Activated naive CD4-positive, alpha-beta T cell treated with anti-CD3 and anti-CD28 coated beads, Interleukin-2, amount 50 U/mL, for 16 hours (primary cell): Measurements from ENCODE around the gene ANKRD50.

Experiments used
- DNase-seq: peaks from one replicate; pipeline ENCODE4 v3.0.0-alpha.2; 2020

The ANKRD50 gene

GRCh38 chr4:124635331-124635730 lies 77.2 kb downstream of the ANKRD50 start:
- no peak for DNase-seq

DNA sequence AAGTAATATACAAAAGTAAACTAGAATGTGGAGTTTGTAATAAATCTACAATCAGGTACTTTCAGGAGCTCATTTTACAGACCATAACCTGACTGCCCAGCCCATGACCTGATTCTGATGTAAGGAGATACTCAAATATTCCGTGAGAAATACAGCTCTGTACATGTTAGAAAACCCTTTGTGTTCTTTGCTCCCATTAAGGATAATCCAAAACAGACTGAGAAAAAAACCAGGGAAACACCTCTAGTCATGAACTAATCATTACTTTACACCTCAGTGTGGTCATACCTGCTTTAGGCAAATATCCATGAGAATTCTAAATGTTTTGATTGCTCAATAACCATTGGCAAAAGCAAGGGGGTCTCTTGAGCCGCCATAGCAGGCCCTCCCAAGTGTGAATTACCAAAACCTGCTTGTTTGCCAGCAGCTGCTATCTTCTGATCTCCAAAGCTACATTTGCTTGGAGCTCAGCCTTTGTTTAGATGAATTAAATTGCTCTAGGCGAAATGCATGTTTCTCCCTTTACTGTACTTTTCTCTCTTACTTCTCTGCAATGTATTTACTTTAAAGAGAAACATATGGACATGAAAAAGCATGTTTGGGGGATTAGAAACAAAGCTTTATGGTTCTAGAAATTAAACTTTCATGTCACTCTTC lies 79.1 kb downstream of the ANKRD50 start:
- no peak for DNase-seq

GRCh38 chr4:124632439-124632838 lies 80.1 kb downstream of the ANKRD50 start:
- DNase-seq, result no peak

GRCh38 chr4:124631760-124632159 lies 80.8 kb downstream of the ANKRD50 start:
- DNase-seq, result no peak

DNA sequence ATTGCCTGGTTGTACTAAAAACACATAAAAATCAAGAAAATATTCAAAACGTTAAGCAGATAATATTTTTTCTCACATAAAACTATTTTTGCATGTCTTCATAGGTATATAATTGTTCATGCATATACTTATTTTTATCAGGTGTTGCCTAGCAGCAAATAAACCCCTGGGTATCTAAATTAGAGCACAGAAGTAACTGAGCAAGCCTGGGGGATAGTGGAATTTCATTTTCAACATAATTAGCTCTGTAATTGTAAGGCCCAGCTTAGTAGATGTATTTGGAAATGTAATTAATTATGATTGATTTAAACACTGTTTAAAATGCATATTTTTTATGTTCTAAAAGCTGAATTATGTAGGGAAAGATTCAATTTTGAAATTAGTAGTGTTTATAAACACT lies 82.9 kb downstream of the ANKRD50 start:
- DNase-seq, result no peak
